Measurements from ENCODE around the gene RARG.
"Not testable (repeated sequence)": the region's sequence is repeated elsewhere in the genome, so short reads cannot be mapped to it uniquely, and the experiment has no call there.

Gene RARG

GRCh38 chr12:53205747-53206419 lies 26.1 kb downstream of the RARG start:
- DNase-seq = no peak

GRCh38 chr12:53204351-53204750 lies 27.7 kb downstream of the RARG start:
- no peak for DNase-seq

GRCh38 chr12:53202316-53202715 lies 29.7 kb downstream of the RARG start:
- DNase-seq = not testable (repeated sequence)

GRCh38 chr12:53201639-53202038 lies 30.4 kb downstream of the RARG start:
- no peak for DNase-seq

- no peak for DNase-seq
Measured at GRCh38 chr12:53201177-53201541, 30.9 kb downstream of the RARG start.

GRCh38 chr12:53200458-53201176 lies 31.4 kb downstream of the RARG start:
- DNase-seq = no peak

- DNase-seq = no peak
Measured at GRCh38 chr12:53200107-53200457, 31.9 kb downstream of the RARG start.

- no peak for DNase-seq
Measured at GRCh38 chr12:53199700-53200099, 32.3 kb downstream of the RARG start.

GRCh38 chr12:53198486-53199110 lies 33.4 kb downstream of the RARG start:
- DNase-seq = no peak

GRCh38 chr12:53197011-53197640 lies 34.9 kb downstream of the RARG start:
- no peak for DNase-seq

GRCh38 chr12:53196486-53196885 lies 35.5 kb downstream of the RARG start:
- DNase-seq = no peak

GRCh38 chr12:53195516-53196420 lies 36.2 kb downstream of the RARG start:
- DNase-seq = no peak

GRCh38 chr12:53194973-53195372 lies 37.0 kb downstream of the RARG start:
- no peak for DNase-seq

GRCh38 chr12:53193985-53194716 lies 37.9 kb downstream of the RARG start:
- no peak for DNase-seq

- DNase-seq = no peak
Measured at GRCh38 chr12:53193040-53193439, 39.0 kb downstream of the RARG start.

- DNase-seq = no peak
Measured at GRCh38 chr12:53192531-53193021, 39.4 kb downstream of the RARG start.

- no peak for DNase-seq
Measured at GRCh38 chr12:53191885-53192530, 40.0 kb downstream of the RARG start.

- DNase-seq = no peak
Measured at GRCh38 chr12:53191096-53191884, 40.7 kb downstream of the RARG start.

- DNase-seq = peak; percentile 24
Measured at GRCh38 chr12:53190108-53190729, 41.8 kb downstream of the RARG start.
